ENCODE results near the gene HOXA5.

Gene HOXA5

DNA sequence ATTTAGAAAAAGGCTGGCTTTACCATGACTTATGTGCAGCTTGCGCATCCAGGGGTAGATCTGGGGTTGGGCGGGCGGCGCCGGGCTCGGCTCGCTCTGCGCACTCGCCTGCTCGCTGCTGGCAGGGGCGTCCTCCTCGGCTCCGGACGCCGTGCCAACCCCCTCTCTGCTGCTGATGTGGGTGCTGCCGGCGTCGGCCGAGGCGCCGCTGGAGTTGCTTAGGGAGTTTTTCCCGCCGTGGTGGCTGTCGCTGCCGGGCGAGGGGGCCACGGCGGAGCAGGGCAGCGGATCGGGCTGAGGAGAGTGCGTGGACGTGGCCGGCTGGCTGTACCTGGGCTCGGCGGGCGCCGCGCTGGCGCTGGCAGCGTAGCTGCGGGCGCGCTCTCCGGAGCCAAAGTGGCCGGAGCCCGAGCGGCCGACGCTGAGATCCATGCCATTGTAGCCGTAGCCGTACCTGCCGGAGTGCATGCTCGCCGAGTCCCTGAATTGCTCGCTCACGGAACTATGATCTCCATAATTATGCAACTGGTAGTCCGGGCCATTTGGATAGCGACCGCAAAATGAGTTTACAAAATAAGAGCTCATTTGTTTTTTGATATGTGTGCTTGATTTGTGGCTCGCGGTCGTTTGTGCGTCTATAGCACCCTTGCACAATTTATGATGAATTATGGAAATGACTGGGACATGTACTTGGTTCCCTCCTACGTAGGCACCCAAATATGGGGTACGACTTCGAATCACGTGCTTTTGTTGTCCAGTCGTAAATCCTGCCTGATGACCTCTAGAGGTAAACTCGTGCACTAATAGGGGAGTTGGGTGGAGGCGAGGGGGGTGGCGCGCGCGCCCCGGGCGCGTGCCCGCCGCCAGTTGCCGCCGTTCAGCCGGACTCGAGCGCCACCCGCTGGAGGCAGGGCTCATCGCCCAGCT is at the start of gene HOXA5:
Gene HOXA5, minus strand, starts transcription at position 659 of the 927 bp plus-strand sequence. Its CDS starts 74 bp downstream, at position 585.
- DNase-seq (ENCODE audit: low read depth in 2 of 2), result no peak

GRCh38 chr7:27192546-27193334 is 49.3 kb upstream of the HOXA5 start:
- no peak for DNase-seq (ENCODE audit: low read depth in 2 of 2)

DNA sequence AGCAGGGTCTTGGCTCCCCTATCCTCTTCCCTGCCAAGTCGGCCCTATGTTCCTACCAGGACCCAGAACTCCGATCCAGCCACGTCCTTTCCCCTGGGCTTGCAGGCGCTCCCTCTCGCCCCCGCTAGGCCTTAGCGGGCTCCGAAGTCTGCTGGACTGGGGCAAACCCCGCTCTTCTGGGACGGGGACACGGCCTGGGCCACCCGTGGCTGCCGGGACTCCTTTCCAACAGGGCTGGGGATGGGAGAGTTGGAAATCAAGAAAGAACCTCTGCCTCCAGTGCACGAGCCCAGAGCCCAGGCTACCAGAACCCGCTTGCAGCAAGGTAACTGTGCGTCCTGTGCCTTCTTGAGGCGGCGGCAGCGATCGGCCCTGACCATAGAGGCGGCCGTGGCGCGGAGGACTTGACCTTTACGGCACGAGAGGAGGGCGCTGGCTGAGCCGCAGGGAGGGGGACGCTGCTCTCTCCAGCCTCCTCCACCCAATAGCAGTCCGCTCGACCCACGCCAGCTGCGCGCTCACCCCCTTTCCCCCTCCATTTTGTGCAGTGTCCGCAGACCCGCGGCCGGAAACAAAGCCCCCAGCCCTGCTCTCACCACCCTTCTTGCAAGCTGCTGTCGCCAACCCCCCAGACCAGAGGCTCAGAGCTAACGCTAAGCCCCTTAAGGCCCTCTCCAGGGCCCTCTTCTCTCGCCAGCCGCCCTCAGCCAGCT is 48.5 kb upstream of the HOXA5 start:
- no peak for DNase-seq (ENCODE audit: low read depth in 2 of 2)

DNA sequence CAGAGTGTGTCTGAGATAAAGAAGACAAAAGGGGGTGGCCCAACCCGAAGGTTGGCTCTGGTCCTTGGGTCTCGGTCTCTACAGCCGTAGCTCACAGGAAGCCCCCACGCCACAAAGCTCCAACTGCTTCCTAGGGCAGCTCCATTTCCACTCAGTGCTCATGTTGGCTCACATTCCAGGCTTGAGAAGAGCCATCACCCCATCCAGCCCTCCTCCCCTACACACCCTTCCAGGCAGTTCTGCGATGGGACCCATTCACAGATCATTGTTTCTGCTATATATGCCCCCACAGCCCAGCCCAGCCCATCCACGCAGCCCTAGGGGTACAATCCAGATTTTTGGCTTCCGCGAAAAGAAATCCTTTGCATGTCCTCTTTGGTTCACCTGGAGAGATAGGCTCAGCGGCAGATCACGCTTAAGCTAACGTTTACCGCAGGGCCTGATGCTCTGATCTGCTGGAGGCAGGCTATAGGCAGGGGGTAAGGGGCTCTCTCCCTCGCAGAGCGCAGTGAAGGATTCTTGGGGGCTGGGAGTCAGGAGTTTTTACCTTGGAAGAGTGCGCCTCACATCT is 47.8 kb upstream of the HOXA5 start:
- DNase-seq (ENCODE audit: low read depth in 2 of 2), result no peak

DNA sequence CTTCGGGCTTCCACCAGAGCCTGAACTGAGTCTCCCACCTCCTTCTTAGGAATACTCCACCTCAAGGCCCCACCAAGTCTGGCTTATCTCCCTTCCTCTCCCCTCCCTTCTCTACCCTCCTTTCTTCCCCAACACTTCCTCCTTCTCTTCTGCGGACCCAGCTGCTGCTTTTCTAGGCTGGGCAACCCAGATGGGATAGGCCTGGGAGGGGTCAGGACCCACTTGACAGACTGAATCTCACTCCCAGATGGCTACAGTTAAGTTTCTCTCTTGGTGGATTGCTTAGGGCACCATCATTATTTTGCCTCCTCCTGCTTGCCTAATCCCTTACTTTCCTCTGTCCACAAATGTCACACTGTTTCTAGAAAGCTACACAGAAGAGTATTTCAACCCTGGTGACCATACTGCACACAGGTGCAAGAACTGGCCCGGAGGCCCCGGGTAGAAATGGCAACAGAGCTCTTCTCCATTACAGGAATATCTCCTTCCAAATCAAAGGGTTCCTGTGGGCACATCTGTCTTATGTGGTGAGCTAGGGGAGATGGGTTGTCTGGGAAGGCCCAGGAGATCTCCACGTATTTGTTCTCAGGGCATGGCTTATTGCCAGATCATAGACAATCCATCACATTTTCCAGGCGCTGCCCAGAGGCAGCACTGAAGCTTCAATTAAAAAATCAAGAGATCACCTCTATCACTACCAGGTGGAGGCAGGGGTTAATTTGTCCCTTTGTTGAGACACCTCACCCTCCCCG is 46.7 kb upstream of the HOXA5 start:
- DNase-seq (ENCODE audit: low read depth in 2 of 2), result no peak

GRCh38 chr7:27189295-27189996 is 46.0 kb upstream of the HOXA5 start:
- DNase-seq (ENCODE audit: low read depth in 2 of 2), result no peak

DNA sequence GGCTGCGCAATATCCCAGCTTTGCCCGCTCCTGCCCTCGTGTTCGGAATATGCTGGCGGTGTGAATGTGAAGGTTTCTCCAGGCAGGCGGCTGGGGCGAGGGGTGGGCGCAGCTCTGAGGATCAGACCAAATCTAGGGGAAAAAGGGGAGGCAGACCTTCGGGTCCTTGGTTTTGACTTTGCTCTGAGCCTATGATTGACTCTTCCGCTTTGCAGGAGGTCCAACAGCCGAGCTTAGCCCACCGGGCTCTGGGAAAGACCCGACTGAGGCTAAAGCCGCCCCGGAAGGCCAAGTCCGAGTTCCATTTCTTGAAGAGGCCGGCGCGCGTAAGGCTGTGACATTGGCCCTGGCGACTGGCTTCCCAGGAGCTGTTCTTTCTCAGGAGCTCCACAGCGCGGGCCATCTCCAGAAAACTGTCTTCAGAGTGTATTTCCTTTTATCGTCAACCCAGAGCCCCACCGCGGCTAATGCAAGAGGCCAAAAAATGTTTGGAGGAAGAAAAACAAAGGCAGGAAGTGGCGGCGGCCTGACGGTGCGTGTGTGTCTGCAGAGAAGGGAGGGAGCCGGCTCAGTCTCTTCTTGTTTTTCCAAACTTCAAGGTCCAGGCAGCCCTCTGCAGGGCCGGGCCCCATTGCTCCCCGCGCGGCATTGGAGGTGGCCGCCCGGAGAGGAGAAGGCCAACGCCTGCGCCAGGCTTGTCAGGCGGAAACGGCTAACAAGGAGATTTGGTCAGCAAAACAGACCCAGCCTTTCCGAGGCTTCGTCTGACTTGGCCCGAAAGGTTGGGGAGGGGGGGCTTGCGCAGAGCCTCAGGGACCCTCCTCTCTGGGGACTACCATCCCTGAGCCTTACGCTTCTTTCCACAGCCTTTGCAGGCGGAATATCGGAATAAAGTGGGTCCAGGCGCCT is 45.2 kb upstream of the HOXA5 start:
- no peak for DNase-seq (ENCODE audit: low read depth in 2 of 2)

- no peak for DNase-seq (ENCODE audit: low read depth in 2 of 2)
Measured at GRCh38 chr7:27187475-27188385, 44.2 kb upstream of the HOXA5 start.

DNA sequence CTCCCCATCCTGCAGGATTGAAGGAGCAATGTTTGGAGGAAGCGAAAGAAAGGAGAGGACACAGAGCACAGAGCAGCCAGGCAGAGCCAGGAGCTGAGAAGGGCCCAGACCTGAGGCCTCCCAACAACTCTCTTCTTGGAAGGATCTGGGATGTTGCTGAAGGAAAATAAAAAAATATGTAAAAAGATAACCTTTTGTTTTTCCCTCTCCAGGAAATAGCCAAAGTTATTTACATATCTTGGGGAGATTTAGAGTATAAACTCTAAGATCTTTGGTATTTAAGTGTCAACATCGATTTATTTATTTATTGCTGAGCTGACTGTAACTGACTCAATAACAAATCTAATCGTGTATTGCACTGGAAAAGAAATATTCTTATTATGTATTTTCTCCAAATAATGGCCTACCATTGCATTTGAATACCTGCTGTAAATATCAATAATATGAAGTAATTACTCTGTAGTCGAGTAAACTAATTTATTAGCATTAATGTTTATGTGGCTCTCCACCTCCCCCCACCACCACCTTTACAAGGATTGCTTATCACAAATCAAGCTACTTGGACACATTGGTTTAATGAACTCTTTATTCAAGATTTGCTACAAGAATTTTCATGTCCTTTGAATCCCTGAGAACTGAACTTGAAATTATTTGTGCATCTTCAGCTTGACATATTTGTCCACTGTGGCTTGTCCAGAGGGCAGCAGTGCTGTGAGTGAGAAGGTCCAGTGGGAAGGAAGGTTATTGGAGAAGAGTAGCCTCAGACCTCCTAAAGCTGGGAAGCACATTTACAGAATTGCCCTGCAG is 43.4 kb upstream of the HOXA5 start:
- DNase-seq (ENCODE audit: low read depth in 2 of 2), result no peak

GRCh38 chr7:27185854-27186667 is 42.6 kb upstream of the HOXA5 start:
- no peak for DNase-seq (ENCODE audit: low read depth in 2 of 2)

DNA sequence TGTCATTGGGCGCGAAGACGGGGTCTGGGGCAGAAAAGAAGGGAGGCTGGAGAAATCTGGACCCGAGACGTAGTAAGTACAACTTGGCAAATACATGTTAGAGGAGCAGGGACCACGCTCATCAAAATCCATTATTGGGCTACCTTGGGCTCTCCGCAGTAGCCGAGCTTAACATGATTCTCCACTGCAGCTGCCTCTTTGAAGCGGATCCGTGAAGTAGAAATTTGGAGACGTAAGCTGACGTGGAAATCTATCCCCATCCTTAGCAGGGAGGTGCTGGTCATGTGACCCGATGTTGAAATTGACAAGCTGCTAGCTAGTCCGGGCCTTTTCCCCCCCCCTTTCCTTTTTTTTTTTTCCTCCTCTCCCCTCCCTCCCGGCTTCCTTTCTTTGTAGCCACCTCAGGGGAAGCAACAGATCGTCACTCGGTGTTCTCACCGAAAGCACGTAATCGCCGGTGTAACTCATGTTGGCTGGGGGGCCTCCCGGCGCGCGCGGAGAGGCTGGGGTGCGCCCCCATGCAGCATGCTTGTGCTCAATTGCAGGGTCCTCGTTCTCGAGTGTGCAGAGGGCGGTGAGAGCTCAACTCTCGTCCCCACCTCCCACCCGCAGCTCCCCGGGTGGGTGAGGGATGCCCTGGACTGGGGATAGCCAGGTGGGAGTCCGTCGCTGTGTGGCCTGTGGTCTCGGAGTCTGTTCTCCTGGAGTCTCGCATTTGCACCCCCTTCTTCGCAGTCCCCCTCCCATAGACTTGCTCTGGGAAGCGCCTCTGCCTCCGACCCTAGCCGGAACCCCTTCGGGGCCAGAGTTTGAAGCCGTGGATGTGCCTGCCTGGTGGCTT is 41.8 kb upstream of the HOXA5 start, which contains the start of gene HOXA11:
Gene HOXA11, minus strand, starts transcription at position 220 of the 841 bp plus-strand sequence. Its CDS starts 88 bp downstream, at position 132.
- DNase-seq (ENCODE audit: low read depth in 2 of 2), result no peak

- DNase-seq (ENCODE audit: low read depth in 2 of 2), result no peak
Measured at GRCh38 chr7:27184337-27185012, 41.0 kb upstream of the HOXA5 start.

- DNase-seq (ENCODE audit: low read depth in 2 of 2), result no peak
Measured at GRCh38 chr7:27183682-27184336, 40.3 kb upstream of the HOXA5 start.
